Stomach (tissue), 4 donors: ENCODE data around the gene KRTAP10-9.

Experiments used
- POLR2A ChIP-seq, 4 donors: fragments of 450-650 bp; IDR thresholded peaks; one replicate each; pipeline ENCODE4 v1.6.1; 2016; ENCODE audit warnings: antibody characterized with exemption in 4 of 4, control low read depth in 2 of 4, mild to moderate bottlenecking in 1 of 4, moderate library complexity in 1 of 4
- POLR2AphosphoS5 ChIP-seq, 3 donors: sonication (generic); formaldehyde crosslinking; IDR thresholded peaks; one replicate each; pipeline ENCODE4 v1.6.1; 2016; ENCODE audit warnings: antibody characterized with exemption in 3 of 3
- TF ChIP-seq, protein P1 (sequence below), 7 experiments: fragments of 450-650 bp in 4 of 7; fragments of 200-600 bp in 3 of 7; sonication (generic) in 3 of 7; IDR thresholded peaks; one replicate each; pipeline ENCODE4 v1.5.1; 2016 to 2019; ENCODE audit warnings: antibody characterized with exemption in 7 of 7, control low read depth in 2 of 7, mild to moderate bottlenecking in 1 of 7

DNA sequence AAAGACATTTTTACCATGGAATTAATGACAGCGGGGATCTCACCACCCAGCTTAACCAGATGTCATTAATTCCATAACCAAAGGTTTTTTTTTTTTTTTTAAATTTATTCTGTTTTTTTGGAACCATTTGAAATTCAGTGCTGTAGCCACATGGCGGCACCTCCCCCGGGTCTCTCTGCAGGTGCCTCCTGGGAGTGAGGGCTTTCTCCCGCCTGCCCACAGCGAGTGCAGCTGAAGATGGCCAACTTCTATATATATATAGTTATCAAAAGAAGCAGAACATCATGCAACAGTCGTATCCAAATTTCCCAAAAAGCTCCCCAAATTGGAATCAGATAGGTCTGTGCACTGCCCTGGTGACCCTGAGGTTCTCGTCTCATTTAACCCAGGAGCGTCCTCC is 11.4 kb upstream of the KRTAP10-9 start:
- TF ChIP-seq, protein P1, sequence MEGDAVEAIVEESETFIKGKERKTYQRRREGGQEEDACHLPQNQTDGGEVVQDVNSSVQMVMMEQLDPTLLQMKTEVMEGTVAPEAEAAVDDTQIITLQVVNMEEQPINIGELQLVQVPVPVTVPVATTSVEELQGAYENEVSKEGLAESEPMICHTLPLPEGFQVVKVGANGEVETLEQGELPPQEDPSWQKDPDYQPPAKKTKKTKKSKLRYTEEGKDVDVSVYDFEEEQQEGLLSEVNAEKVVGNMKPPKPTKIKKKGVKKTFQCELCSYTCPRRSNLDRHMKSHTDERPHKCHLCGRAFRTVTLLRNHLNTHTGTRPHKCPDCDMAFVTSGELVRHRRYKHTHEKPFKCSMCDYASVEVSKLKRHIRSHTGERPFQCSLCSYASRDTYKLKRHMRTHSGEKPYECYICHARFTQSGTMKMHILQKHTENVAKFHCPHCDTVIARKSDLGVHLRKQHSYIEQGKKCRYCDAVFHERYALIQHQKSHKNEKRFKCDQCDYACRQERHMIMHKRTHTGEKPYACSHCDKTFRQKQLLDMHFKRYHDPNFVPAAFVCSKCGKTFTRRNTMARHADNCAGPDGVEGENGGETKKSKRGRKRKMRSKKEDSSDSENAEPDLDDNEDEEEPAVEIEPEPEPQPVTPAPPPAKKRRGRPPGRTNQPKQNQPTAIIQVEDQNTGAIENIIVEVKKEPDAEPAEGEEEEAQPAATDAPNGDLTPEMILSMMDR (IDR thresholded peaks at IDR 0.05), result no peak
- TF ChIP-seq POLR2A (IDR thresholded peaks at IDR 0.05), result no peak
- no peak for TF ChIP-seq POLR2AphosphoS5 (IDR thresholded peaks at IDR 0.05)
